H9 (cell line): ENCODE data around the gene ZNF839. TPM values are rescaled to one million over a fixed set of nuclear protein-coding genes. Genes with fewer than 3 reads are reported as not detected.

ENCODE experiments used
- DNase-seq: peaks from one replicate; pipeline ENCODE4 v3.0.0-alpha.2; 2017
- H2AFZ ChIP-seq: one replicate; pipeline ENCODE4 v1.6.1; 2013; ENCODE audit warnings: mild to moderate bottlenecking, low read length, control low read depth, moderate library complexity
- H2AK5ac ChIP-seq: 2 replicates; pipeline ENCODE4 v1.6.1; 2013; ENCODE audit warnings: low read length, control low read depth, mixed read lengths; ENCODE audit not compliant: insufficient read length
- H2BK120ac ChIP-seq: one replicate; pipeline ENCODE4 v1.6.1; 2013; ENCODE audit warnings: low read depth, mild to moderate bottlenecking, low read length, control low read depth, inconsistent platforms; ENCODE audit not compliant: poor library complexity, severe bottlenecking
- H2BK12ac ChIP-seq: 2 replicates; pipeline ENCODE4 v1.6.1; 2013; ENCODE audit warnings: low read length, control low read depth, mixed read lengths, low read depth; ENCODE audit not compliant: insufficient read length
- H2BK15ac ChIP-seq: 2 replicates; pipeline ENCODE4 v1.6.1; 2013; ENCODE audit warnings: low read depth, low read length, control low read depth
- H2BK20ac ChIP-seq: one replicate; pipeline ENCODE4 v1.6.1; 2013; ENCODE audit warnings: low read depth, mild to moderate bottlenecking, low read length, control low read depth, inconsistent platforms; ENCODE audit not compliant: poor library complexity, severe bottlenecking
- H2BK5ac ChIP-seq: 2 replicates; pipeline ENCODE4 v1.6.1; 2013; ENCODE audit warnings: low read length, control low read depth, mixed read lengths; ENCODE audit not compliant: insufficient read length
- H3K14ac ChIP-seq: 2 replicates; pipeline ENCODE4 v1.6.1; 2013; ENCODE audit warnings: low read length, control low read depth; ENCODE audit not compliant: insufficient read depth
- H3K18ac ChIP-seq: 2 replicates; pipeline ENCODE4 v1.6.1; 2013; ENCODE audit warnings: low read depth, mild to moderate bottlenecking, mixed read lengths, low read length, control low read depth; ENCODE audit not compliant: insufficient read length
- H3K23ac ChIP-seq: 2 replicates; pipeline ENCODE4 v1.6.1; 2013; ENCODE audit warnings: low read length, control low read depth, mixed read lengths, low read depth; ENCODE audit not compliant: insufficient read length
- H3K23me2 ChIP-seq: 2 replicates; pipeline ENCODE4 v1.6.1; 2013; ENCODE audit warnings: low read depth, mild to moderate bottlenecking, mixed read lengths, low read length, control low read depth; ENCODE audit not compliant: insufficient read length, poor library complexity, severe bottlenecking
- H3K27ac ChIP-seq: 2 replicates; pipeline ENCODE4 v1.5.1; 2013; ENCODE audit warnings: low read length, control low read depth, mixed read lengths, low read depth; ENCODE audit not compliant: insufficient read length
- H3K27me3 ChIP-seq: 2 replicates; pipeline ENCODE4 v1.6.1; 2013; ENCODE audit warnings: low read length, control low read depth, inconsistent platforms; ENCODE audit not compliant: insufficient read depth
- H3K4ac ChIP-seq: 2 replicates; pipeline ENCODE4 v1.6.1; 2013; ENCODE audit warnings: low read depth, mild to moderate bottlenecking, control low read depth, inconsistent platforms, low read length, moderate library complexity
- H3K4me1 ChIP-seq: 2 replicates; pipeline ENCODE4 v1.6.1; 2013; ENCODE audit warnings: low read length, control low read depth, inconsistent platforms; ENCODE audit not compliant: insufficient read depth
- H3K4me2 ChIP-seq: 2 replicates; pipeline ENCODE4 v1.6.1; 2013; ENCODE audit warnings: low read length, control low read depth, mixed read lengths; ENCODE audit not compliant: insufficient read length, insufficient read depth
- H3K56ac ChIP-seq: 2 replicates; pipeline ENCODE4 v1.6.1; 2013; ENCODE audit warnings: low read depth, mild to moderate bottlenecking, mixed read lengths, low read length, control low read depth; ENCODE audit not compliant: insufficient read length
- H3K79me1 ChIP-seq: 2 replicates; pipeline ENCODE4 v1.6.1; 2013; ENCODE audit warnings: low read depth, mild to moderate bottlenecking, moderate library complexity, low read length, control low read depth, inconsistent platforms; ENCODE audit not compliant: insufficient read depth, poor library complexity, severe bottlenecking
- H3K79me2 ChIP-seq: 2 replicates; pipeline ENCODE4 v1.6.1; 2013; ENCODE audit warnings: low read length, control low read depth, inconsistent platforms; ENCODE audit not compliant: insufficient read depth
- H3K9ac ChIP-seq: 2 replicates; pipeline ENCODE4 v1.6.1; 2013; ENCODE audit warnings: low read length, control low read depth, mixed read lengths; ENCODE audit not compliant: insufficient read length; ENCODE audit errors: extremely low read depth
- H3K9me3 ChIP-seq: one replicate; pipeline ENCODE4 v1.6.1; 2013; ENCODE audit warnings: low read depth, low read length, inconsistent platforms; ENCODE audit not compliant: control insufficient read depth
- H3T11ph ChIP-seq: one replicate; pipeline ENCODE4 v1.6.1; 2013; ENCODE audit warnings: mild to moderate bottlenecking, low read length, control low read depth, inconsistent platforms
- H4K20me1 ChIP-seq: one replicate; pipeline ENCODE4 v1.6.1; 2013; ENCODE audit not compliant: control insufficient read depth, insufficient read length, insufficient read depth
- H4K5ac ChIP-seq: 2 replicates; pipeline ENCODE4 v1.6.1; 2013; ENCODE audit warnings: low read depth, mild to moderate bottlenecking, mixed read lengths, low read length, control low read depth; ENCODE audit not compliant: insufficient read length
- H4K8ac ChIP-seq: replicated peaks from 2 replicates; pipeline ENCODE4 v1.6.1; 2013; ENCODE audit warnings: low read length, control low read depth, mixed read lengths, low read depth; ENCODE audit not compliant: insufficient read length
- H4K91ac ChIP-seq: 2 replicates; pipeline ENCODE4 v1.6.1; 2013; ENCODE audit warnings: low read depth, mild to moderate bottlenecking, moderate library complexity, mixed read lengths, low read length, control low read depth; ENCODE audit not compliant: insufficient read length
- H3K27ac Mint-ChIP-seq, 3 experiments: 2 replicates in 2 of 3; 3 replicates in 1 of 3; pipeline ENCODE4 v1.8.0; 2020 to 2021; ENCODE audit warnings: mixed read lengths in 3 of 3, mild to moderate bottlenecking in 1 of 3, moderate library complexity in 1 of 3
- H3K27me3 Mint-ChIP-seq: 2 replicates; pipeline ENCODE4 v1.8.0; 2021; ENCODE audit warnings: low read depth, mild to moderate bottlenecking, moderate library complexity, mixed read lengths
- H3K36me3 Mint-ChIP-seq, 3 experiments: 2 replicates in 2 of 3; 3 replicates in 1 of 3; pipeline ENCODE4 v1.8.0; 2020 to 2021; ENCODE audit warnings: low read depth in 3 of 3, mixed read lengths in 3 of 3; ENCODE audit not compliant: insufficient read depth in 1 of 3
- H3K4me1 Mint-ChIP-seq, 2 experiments: 2 replicates each; pipeline ENCODE4 v1.8.0; 2020; ENCODE audit warnings: mixed read lengths in 2 of 2
- H3K4me3 Mint-ChIP-seq, 2 experiments: 2 replicates in 1 of 2; 3 replicates in 1 of 2; pipeline ENCODE4 v1.8.0; 2020 to 2021; ENCODE audit warnings: mild to moderate bottlenecking in 2 of 2, mixed read lengths in 2 of 2, moderate library complexity in 1 of 2
- H3K9me3 Mint-ChIP-seq, 2 experiments: 2 replicates in 1 of 2; 3 replicates in 1 of 2; pipeline ENCODE4 v1.8.0; 2020; ENCODE audit warnings: mild to moderate bottlenecking in 2 of 2, mixed read lengths in 2 of 2, moderate library complexity in 1 of 2
- WGBS: extraction: QIAGEN DNeasy Blood & Tissue Kit; methylation state at CpG from one replicate; pipeline ENCODE4 v1.1.7; 2013; ENCODE audit warnings: missing lambda C conversion rate, low lambda C conversion rate, mixed read lengths; ENCODE audit not compliant: insufficient read length; ENCODE audit errors: extremely low coverage; 5-methylcytosine and 5-hydroxymethylcytosine counted together
- total RNA-seq: library from RNA; stranded (reverse); gene quantifications from 2 replicates; pipeline ENCODE4 v1.2.1, GENCODE V29; 2021
- TF ChIP-seq, protein P1 (sequence below): fragments of 200-600 bp; sonication (generic); conservative IDR thresholded peaks from 3 replicates; pipeline ENCODE4 v1.8.0; 2021; ENCODE audit warnings: antibody characterized with exemption, mild to moderate bottlenecking

ZNF839 gene
- total RNA-seq, 1 experiment from 2014 or later: 9.4 TPM

DNA sequence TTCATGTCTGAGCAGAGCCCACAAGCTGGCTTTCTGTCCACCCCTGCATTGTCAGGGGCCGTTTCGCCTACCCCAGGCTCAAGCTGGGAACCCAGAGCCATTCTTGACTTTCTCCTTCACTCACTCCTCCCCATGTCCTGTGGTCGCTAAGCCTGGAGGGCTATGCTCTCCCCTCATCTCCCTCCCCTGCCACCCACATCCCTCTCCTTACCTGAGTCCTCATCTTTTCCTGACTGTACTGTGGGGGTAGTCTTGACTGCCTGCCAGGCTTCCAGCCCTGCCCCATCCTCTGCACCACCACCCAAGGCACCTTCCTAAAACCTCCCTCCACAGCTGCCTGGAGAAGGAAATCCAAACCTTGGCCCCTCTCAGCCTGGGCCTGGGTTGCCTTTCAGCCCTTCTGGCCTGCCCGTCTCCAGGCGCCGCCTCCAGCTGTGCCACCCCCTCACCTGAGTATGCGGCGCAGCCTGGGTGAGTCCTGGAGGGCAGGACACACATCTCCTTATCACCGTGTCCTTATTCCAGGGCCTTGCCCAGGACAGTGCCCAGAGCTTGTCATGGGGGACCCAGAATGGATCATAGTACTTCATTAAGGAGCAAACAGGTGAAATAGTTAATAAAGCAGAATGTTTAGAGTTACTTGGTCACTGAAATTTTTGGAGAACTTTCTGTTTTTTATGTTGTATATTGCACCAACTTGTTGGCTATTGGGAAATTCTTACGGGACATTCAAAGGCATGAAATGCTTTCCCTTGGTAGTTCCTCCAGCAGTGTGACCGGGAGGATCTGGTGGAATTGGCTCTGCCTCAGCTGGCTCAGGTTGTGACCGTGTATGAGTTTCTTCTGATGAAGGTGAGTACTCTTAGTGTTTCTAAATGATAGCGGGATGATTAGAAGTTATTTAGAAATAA lies 14.5 kb downstream of the ZNF839 start:
- Histone ChIP-seq H4K20me1 (no peaks in the 10 kb centered on the region), H3K9me3 (no peaks in the 10 kb centered on the region), H2BK120ac (no peak overlapping the region), H3K23ac (no peak overlapping the region), H3K14ac (no peak overlapping the region), H3K4me1 (no peaks in the 10 kb centered on the region), H3K4me2 (no peak overlapping the region), H3K18ac (no peak overlapping the region), H3K79me2 (no peaks in the 10 kb centered on the region), H2BK20ac (no peak overlapping the region), H3K56ac (no peak overlapping the region), H3T11ph (no peak overlapping the region), H2BK5ac (no peak overlapping the region), H4K5ac (no peak overlapping the region), H4K91ac (no peak overlapping the region), H2BK15ac (no peak overlapping the region), H2AFZ (no peak overlapping the region), H3K79me1 (no peaks in the 10 kb centered on the region), H4K8ac (no peak overlapping the region), H2BK12ac (no peak overlapping the region), H3K23me2 (no peaks in the 10 kb centered on the region), H3K27ac (no peak overlapping the region), H3K27me3 (no peaks in the 10 kb centered on the region), H2AK5ac (no peak overlapping the region), H3K4ac (no peak overlapping the region), H3K9ac (no peak overlapping the region)
- no peaks in the 10 kb centered on the region for H3K9me3 Mint-ChIP-seq
- 100% methylated on average over 1 of the region's 13 CpGs for WGBS
- no peak overlapping the region for H3K4me3 Mint-ChIP-seq
- TF ChIP-seq, protein P1, sequence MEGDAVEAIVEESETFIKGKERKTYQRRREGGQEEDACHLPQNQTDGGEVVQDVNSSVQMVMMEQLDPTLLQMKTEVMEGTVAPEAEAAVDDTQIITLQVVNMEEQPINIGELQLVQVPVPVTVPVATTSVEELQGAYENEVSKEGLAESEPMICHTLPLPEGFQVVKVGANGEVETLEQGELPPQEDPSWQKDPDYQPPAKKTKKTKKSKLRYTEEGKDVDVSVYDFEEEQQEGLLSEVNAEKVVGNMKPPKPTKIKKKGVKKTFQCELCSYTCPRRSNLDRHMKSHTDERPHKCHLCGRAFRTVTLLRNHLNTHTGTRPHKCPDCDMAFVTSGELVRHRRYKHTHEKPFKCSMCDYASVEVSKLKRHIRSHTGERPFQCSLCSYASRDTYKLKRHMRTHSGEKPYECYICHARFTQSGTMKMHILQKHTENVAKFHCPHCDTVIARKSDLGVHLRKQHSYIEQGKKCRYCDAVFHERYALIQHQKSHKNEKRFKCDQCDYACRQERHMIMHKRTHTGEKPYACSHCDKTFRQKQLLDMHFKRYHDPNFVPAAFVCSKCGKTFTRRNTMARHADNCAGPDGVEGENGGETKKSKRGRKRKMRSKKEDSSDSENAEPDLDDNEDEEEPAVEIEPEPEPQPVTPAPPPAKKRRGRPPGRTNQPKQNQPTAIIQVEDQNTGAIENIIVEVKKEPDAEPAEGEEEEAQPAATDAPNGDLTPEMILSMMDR: no peak
- DNase-seq: no peak
- H3K36me3 Mint-ChIP-seq: peaks cover 8 to 50% (median 46%) of the 10 kb centered on the region in 3 experiments
- peaks cover 0 to 5% of the 10 kb centered on the region in 2 experiments; a peak in 1 of 4 replicates for H3K4me1 Mint-ChIP-seq
- peak overlapping the region; percentile 9 to 68 (median 10); a peak in 4 of 7 replicates for H3K27ac Mint-ChIP-seq
- no peaks in the 10 kb centered on the region for H3K27me3 Mint-ChIP-seq
